Suppressor macrophage (primary cell): Measurements from ENCODE around the gene FOXP1.
A peak's percentile ranks its signal among the peaks of the same experiment; 100 is the strongest.

Source experiments
- DNase-seq, 4 experiments: peaks; one replicate each; pipeline ENCODE4 v3.0.0-alpha.2; 2020 to 2022

The FOXP1 gene

DNA sequence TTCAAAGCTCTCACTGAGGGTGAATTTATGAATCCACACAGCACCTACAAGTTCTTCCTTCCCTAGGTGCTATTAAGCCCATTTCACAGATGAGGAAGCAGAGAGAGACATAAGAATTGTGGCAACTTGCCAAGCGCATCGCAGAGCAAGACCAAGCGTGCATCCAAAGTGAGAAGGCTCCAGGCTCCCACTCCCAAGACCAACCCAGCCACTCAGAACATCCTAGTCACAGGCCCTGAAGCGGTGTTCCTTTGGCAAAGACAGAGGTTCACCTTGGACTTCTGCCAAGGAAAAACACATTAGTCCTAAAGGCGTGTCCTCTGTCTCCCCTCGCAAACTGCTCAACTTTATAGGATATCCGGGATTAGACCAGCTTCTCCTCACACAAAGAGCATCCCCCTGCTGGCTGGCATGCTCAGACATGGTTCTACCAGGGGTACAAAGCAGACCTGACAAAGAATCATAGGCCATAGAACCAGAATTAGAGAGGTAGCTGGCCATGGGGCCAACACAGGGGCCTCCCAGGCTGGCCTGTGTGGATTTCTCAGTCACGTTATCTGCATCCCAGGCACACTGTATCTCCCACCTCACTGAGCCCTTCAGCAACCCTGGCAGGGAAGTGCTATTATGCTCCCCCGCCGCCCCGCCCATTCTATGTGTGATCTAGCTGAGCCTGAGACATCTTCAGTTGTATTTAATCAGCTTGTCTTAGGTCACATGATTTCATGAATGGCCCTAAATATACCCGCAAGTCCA lies 160.2 kb downstream of the FOXP1 start:
- DNase-seq: no peak

DNA sequence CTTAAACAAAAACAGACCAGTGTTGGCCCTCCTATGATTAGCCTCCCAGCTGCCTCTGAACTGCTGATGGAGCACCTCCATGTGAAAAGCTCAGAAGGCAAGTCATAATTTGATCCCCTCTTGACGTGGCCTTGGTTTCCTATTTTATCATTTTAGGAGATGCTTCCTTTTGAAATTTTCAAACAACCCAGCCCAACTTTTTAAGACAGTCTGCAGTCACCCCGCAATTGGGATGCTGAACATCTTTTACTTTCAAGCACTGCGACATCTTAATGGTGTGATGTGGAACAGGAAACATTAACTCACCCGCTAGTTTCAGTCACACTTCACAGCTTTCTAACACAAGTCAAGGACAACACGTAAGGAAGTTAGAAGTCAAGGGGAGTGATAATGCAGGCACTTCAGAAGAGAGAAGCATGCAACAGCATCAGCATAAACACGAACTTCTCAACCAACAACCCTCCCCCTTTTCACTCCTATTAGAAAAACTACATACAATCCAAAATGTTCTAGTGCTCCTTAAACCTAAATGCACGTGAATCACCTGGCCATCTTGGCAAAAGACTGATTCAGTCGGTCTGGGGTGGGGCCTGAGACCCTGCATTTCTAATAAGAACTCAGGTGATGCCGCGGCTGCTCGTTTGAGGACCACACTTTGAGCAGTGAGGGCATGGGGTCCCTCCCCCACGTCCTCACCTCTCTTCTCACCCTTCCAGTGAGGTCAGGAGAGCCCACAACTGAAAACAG lies 161.5 kb downstream of the FOXP1 start:
- peak in 2 of 4 experiments; percentile 28 to 29 for DNase-seq

DNA sequence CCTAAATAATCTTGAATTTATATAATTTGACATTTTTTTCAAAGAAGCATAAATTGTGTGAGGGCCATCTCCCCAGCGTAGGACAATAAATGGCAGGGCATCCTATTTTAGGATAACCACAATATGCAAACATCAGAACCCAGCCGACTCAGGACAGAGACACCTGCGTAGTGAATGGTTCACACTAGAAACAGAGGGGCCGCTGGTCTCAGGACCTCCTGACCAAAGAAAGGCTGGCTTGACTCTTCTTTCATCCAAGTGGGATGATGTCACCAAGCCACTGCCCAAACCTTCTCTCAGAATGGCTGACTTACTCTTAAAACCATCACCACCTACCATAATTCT lies 162.1 kb downstream of the FOXP1 start:
- no peak for DNase-seq

DNA sequence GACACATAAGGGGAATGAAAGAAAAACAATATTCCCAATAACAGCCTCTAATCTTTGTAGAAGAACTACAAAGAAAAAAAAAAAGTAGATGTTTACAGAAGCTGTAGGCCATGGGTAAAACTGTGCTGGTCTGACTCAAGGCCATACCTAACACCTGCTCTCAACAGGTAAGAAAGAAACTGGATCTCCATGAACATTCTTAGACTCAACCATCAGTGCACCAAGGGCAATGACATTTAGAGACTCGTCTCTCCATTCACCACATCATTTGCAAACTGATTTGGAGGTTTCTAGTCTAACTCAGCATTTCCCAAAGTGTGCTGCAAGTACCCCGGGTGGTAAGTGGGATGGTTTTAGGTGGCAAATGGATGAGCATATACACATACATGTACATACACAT lies 164.2 kb downstream of the FOXP1 start:
- no peak for DNase-seq

DNA sequence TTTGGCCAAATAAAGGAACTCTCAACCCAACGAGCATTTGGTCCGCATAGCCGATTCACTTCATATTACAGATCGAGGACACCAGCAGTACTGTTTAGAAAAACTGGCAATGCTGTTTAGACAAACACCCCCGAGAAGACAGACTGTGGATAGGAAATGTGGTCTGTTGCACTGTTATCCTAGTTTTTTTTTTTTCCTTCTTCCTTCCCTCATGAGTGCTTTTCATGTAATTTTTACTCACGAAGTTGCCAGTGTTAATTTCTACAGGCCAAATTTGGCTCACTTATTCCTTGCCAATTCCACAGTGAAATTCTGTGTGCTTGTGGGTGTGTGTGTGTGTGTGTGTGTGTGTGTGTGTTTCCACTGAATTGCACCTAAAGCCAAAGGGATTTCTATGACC lies 165.7 kb downstream of the FOXP1 start:
- DNase-seq: no peak

DNA sequence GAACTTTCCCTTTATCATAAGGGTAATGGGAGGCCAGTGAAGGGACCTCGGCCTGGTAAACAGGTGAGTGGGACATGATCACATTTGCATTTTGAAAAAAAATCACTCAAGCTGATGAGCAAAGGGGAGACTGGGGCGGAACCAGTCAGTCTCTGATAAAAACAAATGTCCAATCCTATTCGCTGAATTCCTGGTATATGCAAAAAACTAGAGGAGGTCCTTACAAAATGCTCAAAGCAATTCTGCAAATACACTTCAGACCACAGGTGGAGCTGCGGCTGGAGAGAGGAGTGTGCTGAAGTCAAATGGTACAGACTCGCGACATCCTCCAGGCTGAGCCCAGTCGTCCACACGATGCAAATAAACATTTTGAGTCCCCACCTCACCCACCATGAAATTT lies 166.7 kb downstream of the FOXP1 start:
- no peak for DNase-seq

DNA sequence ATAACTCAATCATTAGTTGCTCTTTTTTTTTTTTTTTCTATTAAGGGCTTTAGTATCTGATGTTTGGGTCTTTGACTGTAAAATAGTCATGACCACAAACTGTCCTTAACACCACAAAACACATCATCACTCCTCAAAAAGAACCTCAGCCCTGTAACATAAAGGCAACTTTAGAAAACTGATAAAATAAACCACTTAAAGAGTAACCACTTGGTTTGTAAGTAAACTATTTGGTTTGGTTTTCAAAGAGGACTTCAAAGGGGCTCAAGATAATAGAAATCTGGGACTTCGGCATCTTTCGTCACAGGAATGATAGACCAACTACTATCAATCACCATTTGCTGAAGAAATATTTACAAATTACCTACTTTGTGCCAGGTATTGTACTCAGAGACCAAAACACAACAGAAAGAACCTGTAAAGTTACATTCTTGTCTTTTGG lies 167.8 kb downstream of the FOXP1 start:
- no peak for DNase-seq

DNA sequence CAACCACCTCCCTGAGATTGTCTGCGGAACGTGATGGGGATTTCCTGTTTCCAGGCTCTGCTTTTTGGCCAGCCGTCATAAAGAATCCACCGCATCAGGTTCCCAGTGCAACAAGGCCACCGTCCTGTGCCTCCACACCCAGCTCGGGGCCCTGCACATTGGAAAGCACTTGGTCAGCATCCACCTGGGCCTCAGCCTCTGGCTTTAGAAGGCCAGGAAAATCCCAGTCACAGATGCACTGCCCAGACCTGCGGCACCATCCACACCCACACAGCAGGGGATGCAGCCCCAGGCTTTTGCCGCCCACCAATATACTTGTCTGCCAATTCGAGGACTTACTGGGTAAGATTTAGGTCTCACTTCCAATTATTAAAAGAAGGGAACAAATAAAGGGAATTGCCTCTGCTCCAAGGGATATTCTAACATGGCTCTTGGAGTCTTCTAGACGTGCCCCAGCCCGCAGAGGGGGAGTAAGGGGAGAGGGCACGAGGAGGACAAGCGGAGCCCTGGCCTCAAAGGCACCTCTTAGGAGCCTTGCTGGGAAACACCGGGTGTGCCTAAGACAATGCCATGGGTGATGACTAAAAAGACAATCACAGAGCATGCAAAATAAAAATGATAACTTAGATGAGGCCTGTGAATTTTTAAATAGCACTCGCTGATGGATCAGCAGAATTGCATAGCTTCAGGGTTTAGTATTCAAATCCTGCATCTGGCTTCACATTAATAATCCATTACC lies 169.2 kb downstream of the FOXP1 start:
- DNase-seq: no peak

DNA sequence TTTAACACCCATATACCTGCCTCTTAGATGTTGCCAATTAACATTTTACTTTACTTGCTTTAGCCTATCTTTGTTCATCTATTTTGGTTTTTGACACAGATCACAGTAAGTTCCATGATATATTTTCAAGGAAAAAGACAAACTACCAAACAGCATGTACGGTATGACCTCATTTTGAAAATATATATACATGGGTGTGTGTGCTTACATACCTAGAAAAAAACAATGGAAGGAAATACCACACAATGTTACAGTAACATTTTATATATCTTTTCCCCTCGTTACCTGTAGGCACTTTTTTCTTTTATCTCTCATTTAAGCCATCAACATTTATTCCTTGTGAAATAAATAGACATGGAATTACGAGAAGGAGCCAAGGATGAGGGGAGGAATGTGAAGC lies 170.0 kb downstream of the FOXP1 start:
- no peak for DNase-seq

DNA sequence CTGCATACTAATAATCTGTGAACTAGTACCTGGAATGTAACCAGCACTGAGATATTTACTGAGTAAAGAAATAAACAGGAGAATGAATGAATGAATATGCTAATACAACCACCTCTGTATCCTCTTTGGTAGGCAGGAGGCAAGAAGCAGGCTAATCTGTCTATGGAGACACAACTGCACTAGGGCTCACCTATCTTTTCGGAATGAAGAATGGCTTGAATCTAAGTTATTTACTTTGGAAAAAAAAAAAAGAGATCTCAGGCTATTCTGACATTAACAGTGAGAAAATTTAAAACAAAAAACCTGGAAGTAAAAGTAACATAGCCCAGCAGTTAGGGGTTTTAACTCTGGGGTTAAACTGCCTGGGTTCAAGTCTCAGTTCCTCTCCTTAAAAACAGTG lies 174.2 kb downstream of the FOXP1 start:
- DNase-seq: no peak

DNA sequence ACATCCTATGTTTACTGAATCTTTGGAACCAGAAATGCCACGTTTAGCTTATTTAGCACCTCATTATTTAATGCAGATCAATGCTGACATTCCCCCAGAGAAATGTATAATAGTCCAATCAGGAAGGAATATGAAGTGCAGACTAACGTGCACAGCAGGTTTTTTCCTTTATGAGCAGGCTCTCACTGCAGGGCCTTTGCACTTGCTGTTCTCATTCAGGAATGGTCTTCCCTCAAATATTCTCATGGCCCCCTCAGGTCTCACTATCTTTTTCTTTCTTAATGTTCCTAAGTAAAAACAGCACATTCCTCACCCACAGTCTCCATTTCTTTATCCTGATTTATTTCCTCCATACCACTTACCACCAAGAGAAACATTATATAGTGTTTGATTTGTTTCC lies 174.6 kb downstream of the FOXP1 start:
- DNase-seq: no peak

DNA sequence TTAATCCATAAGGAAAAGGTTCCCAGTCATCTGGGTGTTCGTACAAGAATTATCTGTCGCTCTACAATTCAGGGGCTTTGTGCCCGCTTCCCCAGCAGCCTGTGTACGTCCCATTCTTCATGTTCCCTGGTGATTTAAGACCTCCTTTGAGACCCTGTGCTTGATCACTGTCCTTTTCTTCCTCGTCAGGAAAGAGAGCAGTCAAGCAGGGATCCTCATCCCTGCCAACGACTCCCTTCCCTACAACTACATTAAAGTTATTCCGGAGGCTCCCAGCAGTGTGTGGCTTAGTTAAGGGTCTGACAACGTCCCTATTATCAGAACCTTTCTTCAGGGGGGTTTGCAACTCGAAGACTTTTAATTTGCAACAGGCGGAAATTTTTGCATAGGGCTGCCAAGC lies 175.7 kb downstream of the FOXP1 start:
- DNase-seq: no peak

DNA sequence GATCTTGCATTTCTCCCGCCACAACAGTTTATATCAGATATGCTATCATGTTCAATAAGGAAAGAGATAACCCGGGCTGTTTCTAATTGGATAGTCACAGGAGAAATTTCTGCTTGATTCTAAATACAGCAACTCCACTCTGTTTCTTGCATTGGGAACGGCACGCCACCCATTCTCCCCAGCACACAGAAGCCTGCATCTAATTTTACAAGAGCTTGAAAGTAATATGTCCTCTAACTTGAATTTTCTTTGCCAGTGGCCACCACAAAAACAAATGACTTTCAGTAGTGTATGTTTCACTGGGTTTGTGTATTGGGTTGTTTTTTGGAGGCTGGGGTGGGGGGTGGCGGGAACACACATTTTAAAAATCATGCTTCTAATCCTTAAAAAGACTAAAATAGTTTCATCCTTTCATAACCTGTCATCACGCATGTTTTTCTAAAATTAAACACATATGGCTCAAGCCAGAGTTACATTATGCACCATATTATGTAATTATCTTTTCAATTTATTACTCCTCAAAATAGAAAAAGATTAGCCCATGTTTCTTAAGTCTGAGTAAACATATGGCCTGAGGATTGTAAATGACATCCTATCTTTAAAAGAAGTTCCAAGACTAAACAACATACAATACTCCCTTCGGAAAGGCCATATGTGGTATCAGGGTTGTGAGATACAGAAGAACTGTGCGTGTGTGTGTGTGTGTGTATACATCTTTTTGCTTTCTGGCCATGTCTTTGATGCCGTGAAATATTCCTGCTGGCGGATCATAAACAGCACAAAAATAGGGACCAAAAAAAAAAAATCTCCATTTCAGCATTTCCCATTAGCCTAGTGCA lies 176.3 kb downstream of the FOXP1 start:
- DNase-seq: no peak

DNA sequence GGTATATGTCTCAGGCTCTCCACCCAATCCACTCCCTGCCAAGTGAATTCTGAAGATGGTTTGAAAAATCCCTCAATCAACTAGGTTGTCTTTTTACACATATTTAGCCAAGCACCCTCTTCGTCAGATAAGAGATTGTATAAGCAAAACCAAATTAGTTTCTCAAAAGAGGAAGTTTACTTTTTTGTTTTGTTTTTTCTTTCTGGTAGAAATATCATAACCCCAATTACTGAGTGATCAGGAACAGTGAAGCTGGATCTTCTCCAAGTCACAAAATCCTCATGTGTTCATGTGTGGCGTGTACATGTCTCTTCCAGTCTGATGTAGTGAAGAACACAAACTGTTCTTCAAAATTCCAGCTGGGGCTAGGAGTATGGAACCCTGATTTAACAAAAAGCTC lies 180.6 kb downstream of the FOXP1 start:
- DNase-seq: peak in 1 of 4 experiments; percentile 36

DNA sequence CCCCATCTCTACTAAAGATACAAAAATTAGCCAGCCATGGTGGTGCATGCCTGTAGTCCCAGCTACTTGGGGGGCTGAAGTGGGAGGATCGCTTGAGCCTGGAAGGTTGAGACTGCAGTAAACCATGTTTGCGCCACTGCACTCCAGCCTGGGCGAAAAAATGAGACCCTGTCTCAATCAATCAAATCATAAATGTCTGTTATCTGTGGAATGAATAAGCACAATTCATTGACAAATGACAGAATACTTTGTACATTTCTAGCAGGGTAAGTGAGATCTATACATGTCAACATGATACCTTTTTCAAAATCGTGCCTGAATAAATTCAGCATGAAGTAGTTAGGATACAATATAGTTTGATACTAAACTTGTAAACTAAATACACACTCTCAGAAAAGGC lies 181.2 kb downstream of the FOXP1 start:
- DNase-seq: no peak

DNA sequence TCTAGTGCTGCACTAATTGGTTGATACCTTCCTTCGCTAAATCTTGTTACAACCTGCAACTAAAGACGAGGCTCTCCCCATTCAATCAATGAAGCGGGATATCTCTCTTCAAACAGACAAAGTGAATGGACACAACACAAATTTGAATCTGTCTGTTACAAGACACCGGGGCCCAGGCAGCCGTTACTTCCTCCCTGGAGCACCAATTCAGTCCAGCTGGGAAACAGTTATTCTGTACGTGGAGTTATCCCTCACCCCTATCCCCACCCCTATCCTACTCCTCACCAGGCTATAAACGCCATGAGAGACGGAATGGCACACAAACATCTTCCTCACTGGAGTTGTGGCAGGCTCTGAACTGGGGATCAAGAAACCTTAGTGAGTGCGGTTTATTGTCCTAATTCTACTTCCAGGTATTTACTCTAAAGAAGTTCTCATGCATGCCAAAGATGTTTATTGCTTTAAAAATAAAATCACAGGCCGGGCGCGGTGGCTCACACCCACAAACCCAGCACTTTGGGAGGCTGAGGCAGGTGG lies 181.8 kb downstream of the FOXP1 start:
- DNase-seq: no peak

DNA sequence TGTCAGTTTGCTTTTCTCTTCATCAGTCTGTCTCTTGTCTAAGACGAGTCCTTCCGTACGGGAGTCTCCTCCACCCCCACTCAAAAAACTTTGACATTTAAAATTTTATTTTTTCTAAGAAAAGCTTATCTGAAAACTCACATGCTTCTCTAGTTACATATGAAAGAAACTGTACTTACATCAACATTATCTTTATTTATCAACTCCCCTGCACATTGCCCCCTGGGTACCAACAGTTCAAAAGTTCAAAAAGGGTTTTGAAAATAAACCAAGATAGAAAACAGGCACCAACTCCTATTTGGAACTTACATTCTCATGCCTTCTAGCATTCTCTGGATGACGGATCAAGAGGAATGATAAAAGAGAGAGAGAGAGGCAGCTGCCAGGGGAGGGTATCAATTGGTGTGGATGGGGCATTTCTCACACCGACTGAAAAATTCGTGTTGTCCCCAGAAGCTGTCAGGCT lies 182.5 kb downstream of the FOXP1 start:
- DNase-seq: no peak

DNA sequence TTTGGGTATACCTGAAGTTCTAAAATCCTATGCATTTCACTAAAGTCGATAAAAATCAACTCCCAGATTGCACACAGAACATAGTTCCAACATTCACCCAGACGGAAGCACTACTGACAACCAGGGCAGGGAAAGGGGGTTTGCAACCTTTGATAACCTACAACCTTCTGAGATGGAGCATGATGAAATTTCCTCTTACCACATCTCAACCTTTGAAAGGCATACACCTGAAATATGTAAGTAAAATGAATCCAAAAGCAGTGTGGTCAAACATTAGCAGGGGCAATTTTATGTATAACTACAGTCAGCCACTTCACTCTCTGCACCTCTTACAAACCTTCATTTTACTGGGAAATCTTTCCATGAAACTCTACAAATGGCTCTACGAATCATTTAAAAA lies 184.1 kb downstream of the FOXP1 start:
- DNase-seq: no peak

DNA sequence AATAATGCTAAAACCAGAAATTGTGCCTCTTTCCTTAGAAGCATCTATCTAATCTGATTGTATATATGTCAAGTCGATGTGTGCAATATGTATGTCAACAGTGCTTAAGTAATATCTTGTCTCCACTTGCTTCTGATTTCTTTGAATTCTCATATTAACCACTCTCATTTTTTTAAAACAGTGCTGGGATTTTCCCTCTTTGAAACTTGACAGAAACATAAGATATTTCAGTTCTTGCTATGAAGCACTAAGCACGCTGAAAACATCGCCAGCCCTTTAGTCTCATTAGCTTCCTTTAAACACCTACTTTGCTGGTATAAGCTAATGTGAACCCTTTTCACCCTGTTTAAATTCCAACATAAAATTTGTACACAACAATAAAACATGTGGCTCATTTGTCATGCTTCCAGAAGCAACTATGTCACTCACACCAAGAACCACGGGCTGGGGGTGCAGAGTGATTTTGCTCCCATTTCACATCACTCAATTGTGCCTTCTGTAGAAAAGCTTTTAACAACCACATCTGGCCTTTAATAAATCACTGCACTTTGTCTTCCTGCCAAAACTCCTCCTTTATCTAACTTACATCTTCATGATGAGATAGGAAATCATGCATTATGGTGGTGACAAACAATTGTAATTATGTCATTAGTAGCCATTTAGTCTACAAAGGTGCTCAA lies 185.2 kb downstream of the FOXP1 start:
- no peak for DNase-seq

DNA sequence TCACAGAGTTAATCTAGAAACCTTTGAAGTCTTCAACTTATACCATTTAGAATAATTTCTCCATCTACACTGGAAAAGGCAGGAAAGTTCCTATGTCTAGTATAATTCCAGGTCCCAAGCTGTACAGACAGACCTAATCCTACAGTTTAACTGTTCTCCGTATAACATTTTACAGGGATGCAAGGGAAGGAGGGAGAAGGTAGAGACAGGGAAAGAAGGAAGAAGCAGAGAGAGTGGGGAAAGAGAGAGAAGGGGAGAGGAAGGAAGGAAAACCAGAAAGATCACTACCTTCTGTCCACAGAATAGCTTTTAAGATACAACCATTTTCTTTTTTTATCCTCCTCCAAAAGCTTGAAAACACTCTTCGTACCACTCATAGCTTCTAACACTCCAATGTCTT lies 185.8 kb downstream of the FOXP1 start:
- DNase-seq: no peak

DNA sequence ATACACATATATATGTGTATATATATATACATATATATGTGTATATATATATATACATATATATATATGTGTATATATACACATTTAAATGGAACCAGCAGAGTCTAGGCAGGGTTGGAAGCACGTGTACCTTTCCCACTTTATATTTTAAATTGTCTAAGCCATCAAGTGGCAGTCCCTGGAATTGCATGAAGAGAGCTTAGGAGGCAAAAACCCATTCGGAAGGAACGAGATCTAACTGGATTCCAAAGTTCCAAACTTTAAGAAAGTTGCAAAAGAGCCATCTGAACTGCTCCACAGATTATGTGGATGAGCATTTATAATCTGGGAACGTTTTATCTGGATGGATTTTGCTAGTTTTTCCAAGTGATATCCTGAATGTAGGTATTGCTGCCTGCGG lies 186.5 kb downstream of the FOXP1 start:
- peak; percentile 49 to 64 (median 53) for DNase-seq
